ENCODE data around the gene BCAS3.

DNA sequence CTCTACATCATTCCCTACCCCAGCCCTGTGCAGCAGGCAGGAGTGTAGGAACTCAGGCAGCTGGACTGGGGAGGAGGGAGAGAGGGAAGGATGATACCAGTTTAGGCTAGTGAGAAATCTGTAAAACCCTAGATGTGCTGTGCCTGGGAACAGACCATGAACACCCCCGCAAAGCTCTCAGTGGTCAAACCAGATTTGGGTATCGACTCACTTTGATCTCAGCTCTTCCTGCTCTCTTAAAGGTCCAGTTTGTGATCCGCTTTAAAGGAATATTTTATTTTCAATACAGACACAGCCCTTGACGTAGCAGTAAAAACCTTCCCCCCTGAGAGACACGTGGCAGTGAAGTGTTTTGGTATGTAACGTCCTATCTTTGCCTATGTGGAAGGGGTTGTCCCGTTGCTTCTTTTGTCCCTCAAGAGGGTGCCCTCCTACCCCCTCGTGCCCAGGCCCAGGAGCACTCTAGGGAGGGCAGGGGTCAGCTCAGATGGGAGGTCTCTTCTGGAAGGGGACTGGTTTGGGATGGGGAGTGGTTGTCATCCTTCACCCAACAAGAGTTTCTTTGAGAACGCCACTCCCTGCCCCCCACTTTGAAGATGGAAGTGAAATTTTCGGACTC, 702.7 kb downstream of the BCAS3 start:
- TF ChIP-seq, protein P1, sequence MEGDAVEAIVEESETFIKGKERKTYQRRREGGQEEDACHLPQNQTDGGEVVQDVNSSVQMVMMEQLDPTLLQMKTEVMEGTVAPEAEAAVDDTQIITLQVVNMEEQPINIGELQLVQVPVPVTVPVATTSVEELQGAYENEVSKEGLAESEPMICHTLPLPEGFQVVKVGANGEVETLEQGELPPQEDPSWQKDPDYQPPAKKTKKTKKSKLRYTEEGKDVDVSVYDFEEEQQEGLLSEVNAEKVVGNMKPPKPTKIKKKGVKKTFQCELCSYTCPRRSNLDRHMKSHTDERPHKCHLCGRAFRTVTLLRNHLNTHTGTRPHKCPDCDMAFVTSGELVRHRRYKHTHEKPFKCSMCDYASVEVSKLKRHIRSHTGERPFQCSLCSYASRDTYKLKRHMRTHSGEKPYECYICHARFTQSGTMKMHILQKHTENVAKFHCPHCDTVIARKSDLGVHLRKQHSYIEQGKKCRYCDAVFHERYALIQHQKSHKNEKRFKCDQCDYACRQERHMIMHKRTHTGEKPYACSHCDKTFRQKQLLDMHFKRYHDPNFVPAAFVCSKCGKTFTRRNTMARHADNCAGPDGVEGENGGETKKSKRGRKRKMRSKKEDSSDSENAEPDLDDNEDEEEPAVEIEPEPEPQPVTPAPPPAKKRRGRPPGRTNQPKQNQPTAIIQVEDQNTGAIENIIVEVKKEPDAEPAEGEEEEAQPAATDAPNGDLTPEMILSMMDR (conservative IDR thresholded peaks at IDR 0.05; ENCODE audit: low read depth, low read length), result no peak
- TF ChIP-seq EZH2 (IDR thresholded peaks at IDR 0.05; ENCODE audit: borderline replicate concordance, low read depth, low read length, poor library complexity, severe bottlenecking), result no peak

All from A673 (cell line).